SK-N-SH (cell line): ENCODE results near the gene COL5A2. TPM values are rescaled to one million over a fixed set of nuclear protein-coding genes. Genes with fewer than 3 reads are reported as not detected.

Experiments
- CTCF ChIA-PET: fragments of 300-600, 350-600 bp; formaldehyde crosslinking; extraction: SDS; loops from one replicate; lab custom pipeline; 2021; lab: Yijun Ruan, JAX
- POLR2A ChIA-PET: fragments of 350-600 bp; sonication (Branson Sonifier 250); formaldehyde crosslinking; extraction: SDS; loops from one replicate; lab custom pipeline; 2020; ENCODE audit warnings: antibody characterized with exemption, inconsistent platforms; lab: Yijun Ruan, JAX
- DNase-seq: peaks from one replicate; pipeline ENCODE4 v3.0.0; 2012
- H2AFZ ChIP-seq: fragments of 200-600 bp; sonication (generic); 2 replicates; pipeline ENCODE4 v1.8.1; 2016; ENCODE audit warnings: antibody characterized with exemption, mild to moderate bottlenecking, low read depth
- H3F3A ChIP-seq: fragments of 200-600 bp; sonication (generic); replicated peaks from 2 replicates; pipeline ENCODE3; 2016; ENCODE audit warnings: antibody characterized with exemption, mild to moderate bottlenecking; ENCODE audit not compliant: insufficient read depth
- H3K27ac ChIP-seq, 2 experiments: fragments of 200-500 bp in 1 of 2; fragments of 200-600 bp in 1 of 2; sonication (Bioruptor generic) in 1 of 2; sonication (generic), shearing (Covaris generic) in 1 of 2; 2 replicates each; pipeline versions ENCODE4 v1.5.1 to v1.6.1; 2014 to 2016; ENCODE audit warnings: low read depth in 2 of 2, inconsistent platforms in 1 of 2, low read length in 1 of 2, mild to moderate bottlenecking in 1 of 2, mixed read lengths in 1 of 2
- H3K27me3 ChIP-seq: fragments of 200-600 bp; sonication (generic), shearing (Covaris generic); 2 replicates; pipeline ENCODE4 v1.6.1; 2016; ENCODE audit warnings: mixed run types; ENCODE audit not compliant: insufficient read depth
- H3K36me3 ChIP-seq, 2 experiments: fragments of 200-500 bp in 1 of 2; fragments of 200-600 bp in 1 of 2; sonication (Bioruptor generic) in 1 of 2; sonication (generic) in 1 of 2; replicated peaks in 1 of 2; 2 replicates each; pipeline versions ENCODE3 to v1.5.1; 2014 to 2016; ENCODE audit warnings: low read length in 1 of 2, mild to moderate bottlenecking in 1 of 2; ENCODE audit not compliant: insufficient read depth in 2 of 2, control insufficient read depth in 1 of 2
- H3K4me1 ChIP-seq, 2 experiments: fragments of 200-500 bp in 1 of 2; fragments of 200-600 bp in 1 of 2; sonication (Bioruptor generic) in 1 of 2; sonication (generic), shearing (Covaris generic) in 1 of 2; 2 replicates each; pipeline versions ENCODE4 v1.5.1 to v1.6.1; 2014 to 2016; ENCODE audit warnings: low read depth in 1 of 2, low read length in 1 of 2, mixed run types in 1 of 2; ENCODE audit not compliant: insufficient read depth in 2 of 2, control insufficient read depth in 1 of 2
- H3K4me2 ChIP-seq: fragments of 200-600 bp; sonication (generic), shearing (Covaris generic); 2 replicates; pipeline ENCODE4 v1.6.1; 2017; ENCODE audit warnings: mixed run types
- H3K4me3 ChIP-seq, 2 experiments: fragments of 200-500 bp in 1 of 2; fragments of 200-600 bp in 1 of 2; sonication (Bioruptor generic) in 1 of 2; sonication (generic), shearing (Covaris generic) in 1 of 2; 2 replicates each; pipeline versions ENCODE4 v1.5.1 to v1.8.1; 2014 to 2016; ENCODE audit warnings: low read depth in 2 of 2, inconsistent platforms in 1 of 2, low read length in 1 of 2, mild to moderate bottlenecking in 1 of 2, mixed read lengths in 1 of 2, moderate library complexity in 1 of 2
- H3K79me2 ChIP-seq: fragments of 200-600 bp; sonication (generic); 2 replicates; pipeline ENCODE4 v1.8.1; 2017; ENCODE audit warnings: mild to moderate bottlenecking; ENCODE audit not compliant: insufficient read depth
- H3K9ac ChIP-seq: fragments of 200-600 bp; sonication (generic); 2 replicates; pipeline ENCODE4 v1.6.1; 2017; ENCODE audit warnings: mixed run types
- H3K9me2 ChIP-seq: fragments of 200-600 bp; sonication (generic); 2 replicates; pipeline ENCODE4 v1.6.1; 2017; ENCODE audit warnings: mixed run types
- H3K9me3 ChIP-seq: fragments of 200-600 bp; sonication (generic); 2 replicates; pipeline ENCODE4 v1.6.1; 2017; ENCODE audit warnings: mixed run types, mild to moderate bottlenecking, moderate library complexity
- H4K20me1 ChIP-seq: fragments of 200-600 bp; sonication (generic); 2 replicates; pipeline ENCODE4 v1.6.1; 2017; ENCODE audit warnings: mild to moderate bottlenecking, mixed run types; ENCODE audit not compliant: insufficient read depth
- ELF1 ChIP-seq: IDR thresholded peaks from 2 replicates; pipeline ENCODE4 v1.4.0; 2012
- EP300 ChIP-seq, 2 experiments: IDR thresholded peaks; 2 replicates each; pipeline versions ENCODE4 v1.4.0 to v1.6.1; 2012; ENCODE audit warnings: borderline replicate concordance in 1 of 2, low read depth in 1 of 2, low read length in 1 of 2
- EZH2phosphoT487 ChIP-seq: fragments of 200-600 bp; sonication (generic); IDR thresholded peaks from 2 replicates; pipeline ENCODE4 v1.6.1; 2017; ENCODE audit warnings: low read depth, mixed run types, mild to moderate bottlenecking, antibody characterized with exemption, moderate library complexity, borderline replicate concordance
- FOSL2 ChIP-seq: IDR thresholded peaks from 2 replicates; pipeline ENCODE4 v1.4.0; 2012; ENCODE audit warnings: low read depth, mild to moderate bottlenecking, moderate library complexity, borderline replicate concordance
- GABPA ChIP-seq: IDR thresholded peaks from 2 replicates; pipeline ENCODE4 v1.4.0; 2012; ENCODE audit warnings: low read depth, mild to moderate bottlenecking
- JUND ChIP-seq: IDR thresholded peaks from 2 replicates; pipeline ENCODE4 v1.4.0; 2012
- MAX ChIP-seq: IDR thresholded peaks from 2 replicates; pipeline ENCODE4 v1.4.0; 2012; ENCODE audit warnings: low read depth
- NFIC ChIP-seq: IDR thresholded peaks from 2 replicates; pipeline ENCODE4 v1.4.0; 2012; ENCODE audit warnings: borderline replicate concordance
- POLR2AphosphoS5 ChIP-seq: IDR thresholded peaks from 2 replicates; pipeline ENCODE4 v1.6.1; 2012; ENCODE audit warnings: low read depth, low read length
- RAD21 ChIP-seq: IDR thresholded peaks from 2 replicates; pipeline ENCODE4 v1.6.1; 2012; ENCODE audit warnings: mild to moderate bottlenecking, low read length
- REST ChIP-seq: IDR thresholded peaks from 2 replicates; pipeline ENCODE4 v1.6.1; 2012; ENCODE audit warnings: mild to moderate bottlenecking, low read depth, low read length, moderate library complexity
- RFX5 ChIP-seq: IDR thresholded peaks from 2 replicates; pipeline ENCODE4 v1.6.1; 2012; ENCODE audit warnings: mild to moderate bottlenecking, improper control_type of control experiment, low read length
- SIN3A ChIP-seq: IDR thresholded peaks from 2 replicates; pipeline ENCODE4 v1.6.1; 2012; ENCODE audit warnings: low read depth, mild to moderate bottlenecking, low read length, moderate library complexity, borderline replicate concordance
- SMC3 ChIP-seq: IDR thresholded peaks from 2 replicates; pipeline ENCODE4 v1.6.1; 2012; ENCODE audit warnings: low read depth, low read length, improper control_type of control experiment
- TCF12 ChIP-seq: IDR thresholded peaks from 2 replicates; pipeline ENCODE4 v1.4.0; 2012
- USF1 ChIP-seq: IDR thresholded peaks from 2 replicates; pipeline ENCODE4 v1.4.0; 2012; ENCODE audit warnings: low read depth, borderline replicate concordance
- WGBS: methylation state at CpG from one replicate; pipeline ENCODE4 v1.1.6; 2017; ENCODE audit warnings: low lambda C conversion rate; 5-methylcytosine and 5-hydroxymethylcytosine counted together
- polyA plus RNA-seq, 3 experiments: library from polyadenylated mRNA; depleted of rRNA; stranded (reverse); fragments of >200 nt; gene quantifications; 2 replicates each; pipeline ENCODE4 v1.2.3, GENCODE V29; 2012

Gene COL5A2
- polyA plus RNA-seq, 1 of the 3 experiments (the other 2 are of a cell fraction), result 20.4 TPM

GRCh38 chr2:189020179-189020578, 159.4 kb downstream of the COL5A2 start:
- Histone ChIP-seq H3K4me2 (no peak overlapping the region), H4K20me1 (no peaks in the 10 kb centered on the region), H3K4me1 (peaks cover 10 to 31% of the 10 kb centered on the region in 2 experiments), H3F3A (peaks cover 49% of the 10 kb centered on the region), H3K9me3 (no peaks in the 10 kb centered on the region), H3K9me2 (no peaks in the 10 kb centered on the region), H3K4me3 (no peak overlapping the region), H3K9ac (no peak overlapping the region), H3K27ac (no peak overlapping the region; a peak in 1 of 4 replicates), H3K27me3 (no peaks in the 10 kb centered on the region), H3K79me2 (no peaks in the 10 kb centered on the region), H2AFZ (no peak overlapping the region), H3K36me3 (no peaks in the 10 kb centered on the region)
- ChIA-PET POLR2A (no interaction called here), CTCF (no interaction called here)
- TF ChIP-seq RFX5 (no peak), SMC3 (no peak), TCF12 (no peak), MAX (no peak), ELF1 (no peak), EP300 (IDR thresholded peaks at IDR 0.05; ENCODE audit: borderline replicate concordance in 1 of 2, low read depth in 1 of 2, low read length in 1 of 2) (no peak), REST (no peak), USF1 (no peak), EZH2phosphoT487 (no peak), RAD21 (no peak), NFIC (no peak), POLR2AphosphoS5 (no peak), SIN3A (no peak)
- no peak for DNase-seq
- WGBS, result 91% methylated on average over 1 of the region's 1 CpG

- peak overlapping the region; percentile 39 for H3K9ac ChIP-seq
- CTCF ChIA-PET, result no interaction called here
- H3K9me3 ChIP-seq, result no peaks in the 10 kb centered on the region
- no peaks in the 10 kb centered on the region for H3K9me2 ChIP-seq
- H3K4me3 ChIP-seq, result no peak overlapping the region
- no peaks in the 10 kb centered on the region for H3K27me3 ChIP-seq
- peak overlapping the region; percentile 13; the same call in 1 of the 2 replicates for H3K4me2 ChIP-seq
- H4K20me1 ChIP-seq, result no peaks in the 10 kb centered on the region
- TF ChIP-seq JUND, result peak; percentile 50
- peak; percentile 57; the same call in 1 of the 2 replicates for TF ChIP-seq FOSL2
- TF ChIP-seq GABPA, result no peak
- H2AFZ ChIP-seq, result peak overlapping the region; percentile 12; the same call in 1 of the 2 replicates
- H3K27ac ChIP-seq, result peak overlapping the region; percentile 69 to 84; a peak in 3 of 4 replicates
- peaks cover 61% of the 10 kb centered on the region for H3F3A ChIP-seq
- POLR2A ChIA-PET, result no interaction called here
- no peaks in the 10 kb centered on the region for H3K79me2 ChIP-seq
- no peak for DNase-seq
- H3K4me1 ChIP-seq, result peaks cover 10 to 46% of the 10 kb centered on the region in 2 experiments
- no peaks in the 10 kb centered on the region for H3K36me3 ChIP-seq
These were observed 160.9 kb downstream of the COL5A2 start for GRCh38 chr2:189018631-189019030.
